ENCODE measurements around the gene FUBP1. TPM values are rescaled to one million over a fixed set of nuclear protein-coding genes. Genes with fewer than 3 reads are reported as not detected.

The FUBP1 gene
- total RNA-seq, 1 experiment from 2014 or later: 169 TPM

DNA sequence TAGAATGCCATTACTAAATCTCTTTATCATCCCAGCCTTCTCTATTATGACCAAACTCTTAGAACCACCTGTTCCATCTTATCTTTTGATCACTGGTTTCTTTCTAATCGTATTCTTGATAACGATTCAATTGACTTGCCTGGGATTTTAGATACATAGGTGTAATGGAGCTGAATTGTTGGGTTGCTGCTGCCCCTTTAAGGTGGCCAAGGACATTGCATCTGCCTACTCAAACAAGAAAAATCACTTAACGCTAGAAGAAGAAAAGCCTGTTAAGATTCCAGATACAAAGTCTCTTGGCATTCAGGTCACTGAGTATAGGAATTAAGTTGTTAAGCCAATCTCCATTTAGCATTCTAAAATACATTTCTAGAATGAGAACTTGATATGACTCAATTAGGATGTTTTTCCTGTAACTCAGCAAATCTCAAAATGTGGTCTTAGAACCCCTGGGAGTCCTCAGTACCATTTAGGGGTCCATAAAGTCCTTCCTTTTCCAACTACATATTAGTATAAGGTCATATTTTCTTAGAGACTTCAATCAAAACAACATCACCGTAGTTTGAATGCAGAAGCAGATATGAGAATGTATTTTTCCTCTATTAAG is 78.1 kb downstream of the FUBP1 start:
- DNase-seq (ENCODE audit: unreplicated experiment): peak; percentile 66
- ChIA-PET POLR2A (interaction anchor here (1.0 to 1.9 kb wide), 5 partner anchors 11 to 144 kb away, joined by 3 to 7 read pairs (median 5); partner anchors contain the start of gene NEXN), CTCF (interaction anchor here (0.6 to 2.1 kb wide), 14 partner anchors 15 to 382 kb away, joined by 3 to 24 read pairs (median 5); no protein-coding TSS in a partner anchor)
- intact Hi-C loops (cut with micrococcal nuclease): loop anchor here (1.0 to 10.0 kb wide), 5 partner anchors 75 to 752 kb away; no protein-coding TSS in a partner anchor
- no peak overlapping the region for H3K4me3 Mint-ChIP-seq (ENCODE audit: unreplicated experiment)
- BruUV-seq (replicated peaks): no TSS peak
- no peak overlapping the region for H3K27ac Mint-ChIP-seq (ENCODE audit: low read depth, unreplicated experiment)
- H3K36me3 Mint-ChIP-seq (ENCODE audit: insufficient read depth, unreplicated experiment): no peaks in the 10 kb centered on the region
- H3K4me1 Mint-ChIP-seq (ENCODE audit: insufficient read depth, unreplicated experiment): peaks cover 17% of the 10 kb centered on the region
- H3K9me3 Mint-ChIP-seq (ENCODE audit: unreplicated experiment): no peaks in the 10 kb centered on the region
- peak; percentile 85 for TF ChIP-seq CTCF (IDR thresholded peaks at IDR 0.05; ENCODE audit: unreplicated experiment)
- H3K27me3 Mint-ChIP-seq (ENCODE audit: insufficient read depth, unreplicated experiment): no peaks in the 10 kb centered on the region

- H3K36me3 Mint-ChIP-seq (ENCODE audit: insufficient read depth, unreplicated experiment): no peaks in the 10 kb centered on the region
- H3K9me3 Mint-ChIP-seq (ENCODE audit: unreplicated experiment): no peaks in the 10 kb centered on the region
- H3K4me1 Mint-ChIP-seq (ENCODE audit: insufficient read depth, unreplicated experiment): peaks cover 13% of the 10 kb centered on the region
- no TSS peak for BruUV-seq (replicated peaks)
- ChIA-PET CTCF (interaction anchor here (0.6 to 2.1 kb wide), 19 partner anchors 15 to 365 kb away, joined by 3 to 24 read pairs (median 4); no protein-coding TSS in a partner anchor), POLR2A (interaction anchor here (0.6 to 1.9 kb wide), 9 partner anchors 8 to 166 kb away, joined by 3 to 7 read pairs (median 3); no protein-coding TSS in a partner anchor)
- TF ChIP-seq CTCF (IDR thresholded peaks at IDR 0.05; ENCODE audit: unreplicated experiment): no peak
- peak; percentile 28 for DNase-seq (ENCODE audit: unreplicated experiment)
- H3K27me3 Mint-ChIP-seq (ENCODE audit: insufficient read depth, unreplicated experiment): no peaks in the 10 kb centered on the region
- intact Hi-C loops (cut with micrococcal nuclease): loop anchor here (1.0 to 10.0 kb wide), 5 partner anchors 74 to 751 kb away; no protein-coding TSS in a partner anchor
- H3K27ac Mint-ChIP-seq (ENCODE audit: low read depth, unreplicated experiment): peak overlapping the region; percentile 62
- no peak overlapping the region for H3K4me3 Mint-ChIP-seq (ENCODE audit: unreplicated experiment)
These were observed 79.1 kb downstream of the FUBP1 start for GRCh38 chr1:77899647-77900320.

Other genes starting within 250 kb of the FUBP1 start
- 39.7 and 45.1 TPM in 2 replicates for gene USP33, start 219.2 kb downstream of the FUBP1 start, total RNA-seq (2022)
- gene MIGA1, start 199.4 kb downstream of the FUBP1 start, total RNA-seq (2022): 13.2 and 19.9 TPM in 2 replicates
- gene NEXN, start 90.4 kb downstream of the FUBP1 start, total RNA-seq (2022): 1.6 and 1.8 TPM in 2 replicates
- 28.5 and 33.5 TPM in 2 replicates for gene DNAJB4, start 25.9 kb upstream of the FUBP1 start, total RNA-seq (2022)
- gene GIPC2, start 66.9 kb upstream of the FUBP1 start, total RNA-seq (2022): 0.07 TPM in 1 of 2 replicates, not detected in the other